IPS-20b (cell line): ENCODE data around the gene TOMM22.
"Not testable (repeated sequence)": the region's sequence is repeated elsewhere in the genome, so short reads cannot be mapped to it uniquely, and the experiment has no call there.

Source experiments
- H3K27ac ChIP-seq: one replicate; pipeline ENCODE4 v1.5.1; 2013; ENCODE audit warnings: low read length
- H3K27me3 ChIP-seq: 2 replicates; pipeline ENCODE4 v1.6.1; 2013; ENCODE audit warnings: mild to moderate bottlenecking, low read length, inconsistent platforms; ENCODE audit not compliant: insufficient read depth
- H3K36me3 ChIP-seq: 2 replicates; pipeline ENCODE4 v1.6.1; 2013; ENCODE audit warnings: low read depth, mild to moderate bottlenecking, inconsistent platforms, low read length, moderate library complexity; ENCODE audit not compliant: insufficient read depth
- H3K4me1 ChIP-seq: 2 replicates; pipeline ENCODE4 v1.6.1; 2013; ENCODE audit warnings: mild to moderate bottlenecking, control low read depth, inconsistent platforms, low read length, moderate library complexity; ENCODE audit not compliant: insufficient read depth
- H3K4me3 ChIP-seq: 2 replicates; pipeline ENCODE4 v1.5.1; 2013; ENCODE audit warnings: mild to moderate bottlenecking, low read length, inconsistent platforms
- H3K9ac ChIP-seq: 2 replicates; pipeline ENCODE4 v1.6.1; 2013; ENCODE audit warnings: low read depth, mild to moderate bottlenecking, inconsistent platforms, low read length, moderate library complexity
- H3K9me3 ChIP-seq: 2 replicates; pipeline ENCODE4 v1.6.1; 2013; ENCODE audit warnings: mild to moderate bottlenecking, low read depth, low read length, inconsistent platforms; ENCODE audit not compliant: insufficient read depth

The TOMM22 gene

GRCh38 chr22:38681582-38682335, at the start of gene TOMM22:
Gene TOMM22, plus strand, starts transcription at chr22:38681957. Its CDS starts 22 bp downstream, at chr22:38681979.
- Histone ChIP-seq H3K9ac (peak within 1 kb of the TSS; percentile 84), H3K4me3 (peak within 1 kb of the TSS; percentile 89), H3K36me3 (peaks cover 37% of the 10 kb centered on the region), H3K4me1 (0 out of 2 replicates have a peak, but pooled peaks cover 3% of the 10 kb centered on the region), H3K9me3 (peaks cover 6% of the 10 kb centered on the region), H3K27me3 (no peaks in the 10 kb centered on the region), H3K27ac (no peak within 1 kb of the TSS)

GRCh38 chr22:38632528-38632927, 49.2 kb upstream of the TOMM22 start:
- no peak overlapping the region for H3K9ac ChIP-seq
- H3K4me3 ChIP-seq, result no peak overlapping the region
- H3K27ac ChIP-seq, result no peak overlapping the region
- H3K36me3 ChIP-seq, result peaks cover 43% of the 10 kb centered on the region
- H3K9me3 ChIP-seq, result no peaks in the 10 kb centered on the region
- no peaks in the 10 kb centered on the region for H3K27me3 ChIP-seq
- no peaks in the 10 kb centered on the region for H3K4me1 ChIP-seq

GRCh38 chr22:38638216-38638615, 43.5 kb upstream of the TOMM22 start:
- H3K27ac ChIP-seq, result no peak overlapping the region
- H3K9me3 ChIP-seq, result no peaks in the 10 kb centered on the region
- H3K4me3 ChIP-seq, result no peak overlapping the region
- H3K9ac ChIP-seq, result no peak overlapping the region
- H3K4me1 ChIP-seq, result no peaks in the 10 kb centered on the region
- H3K36me3 ChIP-seq, result peaks cover 43% of the 10 kb centered on the region; the same call in 1 of the 2 replicates
- H3K27me3 ChIP-seq, result no peaks in the 10 kb centered on the region

GRCh38 chr22:38638728-38639127, 43.0 kb upstream of the TOMM22 start:
- no peaks in the 10 kb centered on the region for H3K27me3 ChIP-seq
- H3K9ac ChIP-seq, result no peak overlapping the region
- no peak overlapping the region for H3K27ac ChIP-seq
- peaks cover 43% of the 10 kb centered on the region; the same call in 1 of the 2 replicates for H3K36me3 ChIP-seq
- H3K9me3 ChIP-seq, result no peaks in the 10 kb centered on the region
- no peaks in the 10 kb centered on the region for H3K4me1 ChIP-seq
- no peak overlapping the region for H3K4me3 ChIP-seq

GRCh38 chr22:38641476-38642040, 40.2 kb upstream of the TOMM22 start:
- H3K4me1 ChIP-seq, result no peaks in the 10 kb centered on the region
- H3K27ac ChIP-seq, result no peak overlapping the region
- H3K4me3 ChIP-seq, result no peak overlapping the region
- no peaks in the 10 kb centered on the region for H3K27me3 ChIP-seq
- peaks cover 33% of the 10 kb centered on the region; the same call in 1 of the 2 replicates for H3K36me3 ChIP-seq
- no peaks in the 10 kb centered on the region for H3K9me3 ChIP-seq
- H3K9ac ChIP-seq, result no peak overlapping the region

- H3K4me1 ChIP-seq, H3K9ac ChIP-seq, H3K27me3 ChIP-seq, H3K4me3 ChIP-seq, H3K9me3 ChIP-seq, H3K27ac ChIP-seq: not testable (repeated sequence)
- peaks cover 23% of the 10 kb centered on the region; the same call in 1 of the 2 replicates for H3K36me3 ChIP-seq
These were observed 37.5 kb upstream of the TOMM22 start for GRCh38 chr22:38644245-38644644.

- no peaks in the 10 kb centered on the region for H3K9me3 ChIP-seq
- H3K4me1 ChIP-seq, result no peaks in the 10 kb centered on the region
- peaks cover 32% of the 10 kb centered on the region; the same call in 1 of the 2 replicates for H3K36me3 ChIP-seq
- no peak overlapping the region for H3K27ac ChIP-seq
- no peak overlapping the region for H3K9ac ChIP-seq
- no peaks in the 10 kb centered on the region for H3K27me3 ChIP-seq
- H3K4me3 ChIP-seq, result no peak overlapping the region
These were observed 36.3 kb upstream of the TOMM22 start for GRCh38 chr22:38645430-38645829.

GRCh38 chr22:38649841-38650522, 31.8 kb upstream of the TOMM22 start:
- no peaks in the 10 kb centered on the region for H3K9me3 ChIP-seq
- peaks cover 18% of the 10 kb centered on the region; the same call in 1 of the 2 replicates for H3K36me3 ChIP-seq
- H3K27me3 ChIP-seq, result no peaks in the 10 kb centered on the region
- H3K9ac ChIP-seq, result no peak overlapping the region
- no peak overlapping the region for H3K4me3 ChIP-seq
- H3K27ac ChIP-seq, result no peak overlapping the region
- no peaks in the 10 kb centered on the region for H3K4me1 ChIP-seq

- Histone ChIP-seq H3K36me3 (peaks cover 11% of the 10 kb centered on the region; the same call in 1 of the 2 replicates), H3K9me3 (no peaks in the 10 kb centered on the region)
These were observed 28.9 kb upstream of the TOMM22 start for GRCh38 chr22:38652859-38653258.

GRCh38 chr22:38653741-38654140, 28.0 kb upstream of the TOMM22 start:
- Histone ChIP-seq H3K9me3 (no peaks in the 10 kb centered on the region), H3K27ac (no peak overlapping the region), H3K9ac (no peak overlapping the region), H3K4me3 (no peak overlapping the region), H3K4me1 (no peaks in the 10 kb centered on the region), H3K36me3 (peaks cover 9% of the 10 kb centered on the region; the same call in 1 of the 2 replicates), H3K27me3 (no peaks in the 10 kb centered on the region)

More at GRCh38 chr22:38652859-38653258, 28.9 kb upstream of the TOMM22 start:
- Histone ChIP-seq H3K27me3 (no peaks in the 10 kb centered on the region), H3K4me3 (no peak overlapping the region), H3K9ac (no peak overlapping the region), H3K4me1 (no peaks in the 10 kb centered on the region), H3K27ac (no peak overlapping the region)

- Histone ChIP-seq H3K36me3 (no peaks in the 10 kb centered on the region; the same call in 1 of the 2 replicates), H3K4me3 (peak overlapping the region; percentile 89), H3K27me3 (no peaks in the 10 kb centered on the region), H3K4me1 (no peaks in the 10 kb centered on the region), H3K9ac (peak overlapping the region; percentile 86; the same call in 1 of the 2 replicates), H3K9me3 (no peaks in the 10 kb centered on the region), H3K27ac (peak overlapping the region; percentile 79)
These were observed 26.1 kb upstream of the TOMM22 start for GRCh38 chr22:38655519-38656255.
